SK-N-MC (cell line): ENCODE results near the gene INPP5D.

ENCODE experiments used
- EZH2 ChIP-seq: fragments of 200-600 bp; sonication (generic); IDR thresholded peaks from one replicate; pipeline ENCODE4 v1.6.1; 2017; ENCODE audit warnings: antibody characterized with exemption
- POLR2AphosphoS5 ChIP-seq: IDR thresholded peaks from 2 replicates; pipeline ENCODE4 v1.6.1; 2012; ENCODE audit warnings: mild to moderate bottlenecking, low read depth, low read length, borderline replicate concordance

- no peak for TF ChIP-seq EZH2
- TF ChIP-seq POLR2AphosphoS5: no peak
These were observed 3.3 kb downstream of the INPP5D start for GRCh38 chr2:233063269-233063975.
